PC-9 (cell line): Measurements from ENCODE around the gene ELN.

Experiments
- EZH2 ChIP-seq: fragments of 200-600 bp; sonication (generic); IDR thresholded peaks from 2 replicates; pipeline ENCODE4 v1.8.0; 2017; ENCODE audit warnings: antibody characterized with exemption, low read depth
- TF ChIP-seq, protein P1 (sequence below): fragments of 200-600 bp; sonication (generic); conservative IDR thresholded peaks from 2 replicates; pipeline ENCODE4 v1.6.1; 2017; ENCODE audit warnings: mixed run types, antibody characterized with exemption, mild to moderate bottlenecking, moderate library complexity

DNA sequence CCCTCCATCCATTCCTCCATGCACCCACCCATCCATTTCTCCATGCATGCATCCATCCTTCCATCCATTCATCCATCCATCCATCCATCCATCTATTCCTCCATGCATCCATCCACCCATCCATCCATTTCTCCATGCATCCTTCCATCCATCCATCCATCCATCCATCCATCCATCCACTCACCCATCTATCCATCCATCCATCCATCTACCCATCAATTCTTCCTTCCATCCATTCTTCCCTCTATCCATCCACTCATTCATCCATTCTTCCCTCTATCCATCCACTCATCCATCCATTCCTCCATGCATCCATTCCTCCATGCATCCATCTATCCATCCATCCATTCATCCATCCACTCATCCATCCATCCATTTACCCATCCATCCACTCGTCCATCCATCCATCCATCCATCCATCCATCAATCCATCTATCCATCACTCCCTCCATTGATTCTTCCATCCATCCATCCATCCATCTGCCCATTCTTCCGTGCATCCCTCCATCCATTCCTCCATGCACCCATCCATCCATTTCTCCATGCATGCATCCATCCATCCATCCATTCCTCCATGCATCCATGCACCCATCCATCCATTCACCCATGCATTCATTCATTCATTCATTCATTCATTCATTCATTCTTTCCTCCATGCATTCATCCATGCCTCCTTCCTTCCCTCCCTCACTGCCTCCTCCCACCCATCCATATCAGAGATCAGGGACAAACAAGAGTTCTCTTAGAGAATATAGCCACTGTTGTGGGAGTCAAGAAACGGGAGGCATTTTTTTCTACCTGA, 22.2 kb downstream of the ELN start:
- TF ChIP-seq, protein P1, sequence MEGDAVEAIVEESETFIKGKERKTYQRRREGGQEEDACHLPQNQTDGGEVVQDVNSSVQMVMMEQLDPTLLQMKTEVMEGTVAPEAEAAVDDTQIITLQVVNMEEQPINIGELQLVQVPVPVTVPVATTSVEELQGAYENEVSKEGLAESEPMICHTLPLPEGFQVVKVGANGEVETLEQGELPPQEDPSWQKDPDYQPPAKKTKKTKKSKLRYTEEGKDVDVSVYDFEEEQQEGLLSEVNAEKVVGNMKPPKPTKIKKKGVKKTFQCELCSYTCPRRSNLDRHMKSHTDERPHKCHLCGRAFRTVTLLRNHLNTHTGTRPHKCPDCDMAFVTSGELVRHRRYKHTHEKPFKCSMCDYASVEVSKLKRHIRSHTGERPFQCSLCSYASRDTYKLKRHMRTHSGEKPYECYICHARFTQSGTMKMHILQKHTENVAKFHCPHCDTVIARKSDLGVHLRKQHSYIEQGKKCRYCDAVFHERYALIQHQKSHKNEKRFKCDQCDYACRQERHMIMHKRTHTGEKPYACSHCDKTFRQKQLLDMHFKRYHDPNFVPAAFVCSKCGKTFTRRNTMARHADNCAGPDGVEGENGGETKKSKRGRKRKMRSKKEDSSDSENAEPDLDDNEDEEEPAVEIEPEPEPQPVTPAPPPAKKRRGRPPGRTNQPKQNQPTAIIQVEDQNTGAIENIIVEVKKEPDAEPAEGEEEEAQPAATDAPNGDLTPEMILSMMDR, result no peak
- TF ChIP-seq EZH2, result no peak
